Right lobe of liver (tissue), 4 donors: ENCODE measurements around the gene CLIP2.
"Not testable (repeated sequence)": the region's sequence is repeated elsewhere in the genome, so short reads cannot be mapped to it uniquely, and the experiment has no call there.

Experiments used
- POLR2A ChIP-seq: fragments of 450-650 bp; IDR thresholded peaks from one replicate; pipeline ENCODE4 v1.6.1; 2017; ENCODE audit warnings: antibody characterized with exemption, mild to moderate bottlenecking
- TF ChIP-seq, protein P1 (sequence below), 4 donors: fragments of 200-600 bp in 3 of 4; fragments of 450-650 bp in 1 of 4; IDR thresholded peaks; one replicate each; pipeline versions ENCODE4 v1.5.1 to v1.8.0; 2016 to 2022; ENCODE audit warnings: antibody characterized with exemption in 4 of 4, mild to moderate bottlenecking in 2 of 4
- donor health status: DM: no; HTN: no; CAD: no.
- donor health status: DM: no; HTN: no; CAD: no.
- donor health status: DM: no; HTN: yes; CAD: no.

DNA sequence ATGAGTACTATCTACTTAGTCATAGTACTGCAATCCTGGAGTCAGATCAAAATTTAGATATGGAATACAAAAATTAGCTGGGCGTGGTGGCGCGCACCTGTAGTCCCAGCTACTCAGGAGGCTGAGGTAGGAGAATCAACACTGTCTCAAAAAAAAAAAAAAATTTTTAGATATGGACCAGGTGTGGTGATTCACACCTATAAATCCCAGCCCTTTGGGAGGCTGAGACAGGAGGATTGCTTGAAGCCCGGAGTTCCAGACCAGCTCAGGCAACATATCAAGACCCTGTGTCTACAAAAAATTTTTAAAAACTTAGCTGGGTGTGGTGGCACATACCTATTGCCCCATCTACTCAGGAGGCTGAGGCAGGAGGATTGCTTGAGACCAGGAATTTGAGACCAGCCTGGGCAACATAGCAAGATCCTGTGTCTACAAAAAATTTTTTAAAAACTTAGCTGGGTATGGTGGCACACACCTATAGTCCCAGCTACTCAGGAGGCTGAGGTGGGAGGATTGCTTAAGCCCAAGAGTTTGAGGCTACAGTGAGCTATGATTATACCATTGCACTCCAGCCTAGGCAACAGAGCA lies 63.4 kb downstream of the CLIP2 start:
- TF ChIP-seq, protein P1, sequence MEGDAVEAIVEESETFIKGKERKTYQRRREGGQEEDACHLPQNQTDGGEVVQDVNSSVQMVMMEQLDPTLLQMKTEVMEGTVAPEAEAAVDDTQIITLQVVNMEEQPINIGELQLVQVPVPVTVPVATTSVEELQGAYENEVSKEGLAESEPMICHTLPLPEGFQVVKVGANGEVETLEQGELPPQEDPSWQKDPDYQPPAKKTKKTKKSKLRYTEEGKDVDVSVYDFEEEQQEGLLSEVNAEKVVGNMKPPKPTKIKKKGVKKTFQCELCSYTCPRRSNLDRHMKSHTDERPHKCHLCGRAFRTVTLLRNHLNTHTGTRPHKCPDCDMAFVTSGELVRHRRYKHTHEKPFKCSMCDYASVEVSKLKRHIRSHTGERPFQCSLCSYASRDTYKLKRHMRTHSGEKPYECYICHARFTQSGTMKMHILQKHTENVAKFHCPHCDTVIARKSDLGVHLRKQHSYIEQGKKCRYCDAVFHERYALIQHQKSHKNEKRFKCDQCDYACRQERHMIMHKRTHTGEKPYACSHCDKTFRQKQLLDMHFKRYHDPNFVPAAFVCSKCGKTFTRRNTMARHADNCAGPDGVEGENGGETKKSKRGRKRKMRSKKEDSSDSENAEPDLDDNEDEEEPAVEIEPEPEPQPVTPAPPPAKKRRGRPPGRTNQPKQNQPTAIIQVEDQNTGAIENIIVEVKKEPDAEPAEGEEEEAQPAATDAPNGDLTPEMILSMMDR (IDR thresholded peaks at IDR 0.05), result not testable (repeated sequence)
- not testable (repeated sequence) for TF ChIP-seq POLR2A
